Uterus (tissue), 4 donors: ENCODE results near the gene NCEH1. TPM values are rescaled to one million over a fixed set of nuclear protein-coding genes. Genes with fewer than 3 reads are reported as not detected.

Source experiments
- DNase-seq, 2 donors: peaks; one replicate each; pipeline ENCODE4 v3.0.0-alpha.2; 2019 to 2020
- H3K27ac ChIP-seq, 2 donors: fragments of 200-600 bp; sonication (generic); 1 replicate in 1 of 2; 2 replicates in 1 of 2; pipeline ENCODE4 v1.5.1; 2016 to 2018
- H3K27me3 ChIP-seq, 2 donors: fragments of 200-600 bp; sonication (generic); one replicate each; pipeline ENCODE4 v1.5.1; 2018 to 2019; ENCODE audit warnings: control low read depth in 1 of 2
- H3K36me3 ChIP-seq, 2 donors: fragments of 200-600 bp; sonication (generic); one replicate each; pipeline ENCODE4 v1.5.1; 2019; ENCODE audit warnings: control low read depth in 1 of 2
- H3K4me1 ChIP-seq, 2 donors: fragments of 200-600 bp; sonication (generic); one replicate each; pipeline ENCODE4 v1.5.1; 2018 to 2019; ENCODE audit warnings: control low read depth in 1 of 2
- H3K4me3 ChIP-seq, 2 donors: fragments of 200-600 bp; sonication (generic); 1 replicate in 1 of 2; 2 replicates in 1 of 2; pipeline ENCODE4 v1.5.1; 2018 to 2019; ENCODE audit warnings: mild to moderate bottlenecking in 1 of 2
- H3K9me3 ChIP-seq, 2 donors: fragments of 200-600 bp; sonication (generic); one replicate each; pipeline ENCODE4 v1.5.1; 2019; ENCODE audit warnings: control low read depth in 1 of 2
- CTCF ChIP-seq, 4 experiments: fragments of 200-600 bp in 2 of 4; fragments of 450-650 bp in 2 of 4; sonication (generic) in 2 of 4; IDR thresholded peaks; one replicate each; pipeline ENCODE4 v1.5.1; 2016 to 2019; ENCODE audit warnings: antibody characterized with exemption in 4 of 4, mild to moderate bottlenecking in 2 of 4, moderate library complexity in 1 of 4
- POLR2A ChIP-seq, 2 donors: fragments of 450-650 bp; IDR thresholded peaks; one replicate each; pipeline ENCODE4 v1.6.1; 2016; ENCODE audit warnings: antibody characterized with exemption in 2 of 2, mild to moderate bottlenecking in 1 of 2, moderate library complexity in 1 of 2
- intact Hi-C: fragments of 100-400 bp; cut with DNase I; formaldehyde crosslinking; loops from one replicate; pipeline ENCODE4 v1.15.1; 2023; ENCODE audit warnings: low total_unique reads
- small RNA-seq: library from RNA; depleted of rRNA; stranded (forward); fragments of <200 nt; gene quantifications from one replicate; pipeline ENCODE3, GENCODE V24; 2016
- total RNA-seq, 4 donors: library from RNA; depleted of rRNA in 3 of 4; stranded (reverse); fragments of >200 nt in 3 of 4; gene quantifications; one replicate each; pipeline versions ENCODE4 v1.1.0 to v1.2.4, GENCODE V29; 2014 to 2023
- donor health status: DM: yes; HTN: yes; CAD: no.

NCEH1 gene
- total RNA-seq, 4 donors from 2014 or later: 1.8 to 5.8 (median 5.4) TPM

GRCh38 chr3:172582712-172583111 is 128.2 kb downstream of the NCEH1 start:
- H3K36me3 ChIP-seq: no peaks in the 10 kb centered on the region
- no peak overlapping the region for H3K4me3 ChIP-seq
- H3K27me3 ChIP-seq: no peaks in the 10 kb centered on the region
- no peaks in the 10 kb centered on the region for H3K4me1 ChIP-seq
- TF ChIP-seq CTCF (IDR thresholded peaks at IDR 0.05) (no peak), POLR2A (IDR thresholded peaks at IDR 0.05) (no peak)
- no peak for DNase-seq
- no peak overlapping the region for H3K27ac ChIP-seq
- intact Hi-C loops: no loop called here
- H3K9me3 ChIP-seq: no peaks in the 10 kb centered on the region

GRCh38 chr3:172581757-172582166 is 129.1 kb downstream of the NCEH1 start:
- no peak for TF ChIP-seq POLR2A (IDR thresholded peaks at IDR 0.05)
- TF ChIP-seq CTCF (IDR thresholded peaks at IDR 0.05): no peak
- no peaks in the 10 kb centered on the region for H3K27me3 ChIP-seq
- intact Hi-C loops: no loop called here
- no peaks in the 10 kb centered on the region for H3K36me3 ChIP-seq
- H3K27ac ChIP-seq: peak overlapping the region in 1 of 2 donors; percentile 19
- H3K9me3 ChIP-seq: no peaks in the 10 kb centered on the region
- no peak for DNase-seq
- H3K4me3 ChIP-seq: no peak overlapping the region
- no peaks in the 10 kb centered on the region for H3K4me1 ChIP-seq

- Histone ChIP-seq H3K4me3 (no peak overlapping the region), H3K27ac (peak overlapping the region in 1 of 2 donors; percentile 19), H3K9me3 (no peaks in the 10 kb centered on the region), H3K36me3 (no peaks in the 10 kb centered on the region), H3K27me3 (no peaks in the 10 kb centered on the region), H3K4me1 (no peaks in the 10 kb centered on the region)
- TF ChIP-seq POLR2A (IDR thresholded peaks at IDR 0.05): no peak
- TF ChIP-seq CTCF (IDR thresholded peaks at IDR 0.05): no peak
- DNase-seq: no peak
- intact Hi-C loops: no loop called here
Measured at GRCh38 chr3:172580680-172581401, 130.0 kb downstream of the NCEH1 start.

Small RNAs within 50 kb of the gene (small RNA-seq; reads per million reads assigned to genes)
- not detected for gene RNU6-547P

Other genes starting within 250 kb of the NCEH1 start
- 100 to 1,000 TPM in 1 of 4 donors, 10 to 100 TPM in 3; 26.9 to 163 (median 37.4) TPM for gene TNFSF10, start 187.6 kb downstream of the NCEH1 start, total RNA-seq
- gene ECT2, start 39.7 kb upstream of the NCEH1 start, total RNA-seq: 10 to 100 TPM in 1 of 4 donors, 1 to 10 TPM in 3; 2.6 to 52.9 (median 4.9) TPM